IPS-NIHi7 (cell line): ENCODE data around the gene SIVA1.

ENCODE experiments used
- DNase-seq: peaks from one replicate; pipeline ENCODE4 v3.0.0; 2012; ENCODE audit warnings: mixed read lengths; ENCODE audit errors: extremely low spot score

SIVA1 gene

DNA sequence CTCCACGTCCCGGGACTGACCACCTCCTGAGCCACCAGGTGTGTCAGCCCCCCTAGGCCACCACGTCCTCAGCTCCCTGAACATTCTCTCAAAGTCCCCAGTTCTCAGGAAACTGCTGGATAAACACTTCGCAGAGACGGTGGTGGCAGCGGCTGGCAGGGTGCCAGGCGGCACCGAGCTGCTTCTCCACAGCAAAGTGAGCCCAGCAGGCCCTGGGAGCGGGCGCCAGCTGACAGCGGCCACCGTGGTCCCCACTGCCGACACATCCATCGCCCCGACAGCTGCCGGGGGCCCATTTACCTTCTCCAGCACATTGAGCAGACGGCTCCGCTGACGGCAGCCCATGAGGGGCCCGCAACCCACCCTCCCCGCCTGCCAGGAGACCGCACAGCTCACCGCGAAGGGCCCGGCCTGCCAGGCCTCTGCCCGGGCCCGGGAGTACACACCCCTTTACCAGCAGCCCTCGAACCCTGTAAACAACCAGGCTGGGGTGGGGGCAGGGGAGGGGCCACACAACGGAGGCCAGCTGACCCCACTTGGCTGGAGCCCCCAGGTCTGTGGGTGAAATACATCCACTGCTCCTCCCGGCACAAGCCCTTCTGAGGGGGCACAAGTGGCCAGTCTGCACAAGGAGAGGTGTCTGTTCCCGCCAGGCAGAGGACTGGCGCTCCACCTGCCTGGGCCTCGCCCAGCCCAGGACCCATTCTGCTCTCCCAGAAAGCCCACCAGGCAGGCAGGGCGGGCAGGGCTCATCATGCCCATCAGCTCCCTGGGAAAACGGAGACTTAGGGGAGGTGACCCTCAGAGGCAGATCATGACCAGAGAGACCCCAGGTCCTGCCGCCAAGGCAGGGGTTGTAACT is 32.1 kb downstream of the SIVA1 start:
- no peak for DNase-seq

DNA sequence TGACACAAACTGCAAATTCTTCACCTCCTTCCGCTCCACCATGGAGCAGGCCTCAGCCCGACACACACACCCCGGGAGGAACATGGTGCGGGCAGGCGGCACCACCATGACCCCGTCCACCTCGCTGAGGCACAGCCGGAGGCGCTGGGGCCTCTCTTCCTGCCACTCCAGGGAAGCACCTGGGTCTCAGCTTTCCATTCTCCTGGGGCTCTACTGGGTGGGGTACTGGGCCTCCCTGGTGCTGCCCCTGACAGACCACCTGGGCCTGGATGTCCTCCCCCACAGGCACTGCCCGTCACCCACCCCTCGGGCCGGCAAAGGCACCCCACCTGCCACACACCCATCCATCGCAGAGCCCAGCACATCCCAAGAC is 32.7 kb downstream of the SIVA1 start:
- DNase-seq: no peak

DNA sequence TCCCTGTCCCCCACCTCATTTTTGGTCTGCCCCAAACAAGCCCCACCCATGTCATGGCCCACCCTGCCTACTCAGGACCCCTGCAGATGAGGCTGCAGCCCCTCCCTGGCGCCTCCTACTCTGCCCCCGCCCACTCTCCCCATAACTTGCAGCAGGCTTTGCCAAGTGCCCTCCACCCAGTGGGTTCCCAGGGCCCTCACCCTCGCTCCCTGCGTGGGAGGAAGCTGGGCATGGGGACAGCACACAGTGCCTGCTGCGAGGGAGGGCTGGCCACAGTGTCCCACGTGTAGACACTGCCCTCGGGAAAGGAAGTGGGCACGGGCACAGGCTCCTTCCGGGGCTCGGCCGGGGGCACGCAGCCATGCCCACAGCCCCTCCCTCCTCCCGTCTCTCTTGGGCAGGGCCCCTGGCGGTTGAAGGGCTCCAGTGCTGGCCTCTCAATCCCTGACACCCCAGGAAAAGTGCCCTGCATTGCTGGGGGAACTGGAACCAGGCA is 33.2 kb downstream of the SIVA1 start:
- no peak for DNase-seq

DNA sequence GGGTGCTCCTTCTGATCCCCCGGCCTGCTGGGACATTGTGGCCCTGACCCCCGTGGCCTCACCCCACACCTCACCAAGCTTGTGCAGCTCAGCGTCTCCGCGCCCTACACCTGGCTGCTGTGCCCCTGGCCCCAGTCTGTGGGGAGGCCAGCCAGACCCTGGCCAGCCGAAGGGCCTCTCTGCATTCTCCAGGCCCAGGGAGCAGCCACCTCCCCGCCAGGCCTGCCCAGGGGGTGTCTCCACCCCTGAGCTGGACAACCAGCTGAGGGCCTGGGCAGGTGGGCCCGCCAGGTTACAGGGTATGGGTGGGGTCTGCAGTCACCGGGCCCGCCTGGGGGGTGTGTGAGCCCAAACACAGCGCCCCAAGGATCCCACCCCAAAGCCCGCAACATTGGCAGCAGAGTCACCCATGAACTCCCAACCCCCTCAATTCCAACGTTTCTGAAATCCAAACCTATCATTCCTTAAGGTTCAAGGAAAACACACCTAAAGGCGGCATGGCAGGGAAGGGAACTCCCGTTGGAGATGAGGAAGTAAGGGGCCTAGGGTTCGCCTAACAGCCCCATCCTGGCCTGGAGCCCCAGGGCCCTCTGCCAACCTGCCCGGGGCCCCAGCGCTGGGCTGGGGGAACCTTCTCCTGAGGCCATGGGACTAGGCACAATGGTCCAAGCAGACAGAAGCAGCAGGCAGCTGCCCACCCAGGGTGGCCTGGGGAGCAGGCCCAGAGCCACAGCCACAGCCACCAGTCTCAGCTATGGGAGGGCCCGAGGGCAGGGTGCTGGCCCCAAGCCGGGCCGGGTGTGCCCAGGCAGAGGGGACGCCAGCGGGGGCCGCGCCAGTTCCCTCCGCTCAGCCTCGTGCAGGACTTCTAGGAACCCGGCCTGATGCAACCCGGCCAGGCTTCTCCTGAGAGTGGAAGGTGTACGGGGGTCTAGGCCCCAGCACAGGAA is 34.1 kb downstream of the SIVA1 start:
- DNase-seq: no peak

DNA sequence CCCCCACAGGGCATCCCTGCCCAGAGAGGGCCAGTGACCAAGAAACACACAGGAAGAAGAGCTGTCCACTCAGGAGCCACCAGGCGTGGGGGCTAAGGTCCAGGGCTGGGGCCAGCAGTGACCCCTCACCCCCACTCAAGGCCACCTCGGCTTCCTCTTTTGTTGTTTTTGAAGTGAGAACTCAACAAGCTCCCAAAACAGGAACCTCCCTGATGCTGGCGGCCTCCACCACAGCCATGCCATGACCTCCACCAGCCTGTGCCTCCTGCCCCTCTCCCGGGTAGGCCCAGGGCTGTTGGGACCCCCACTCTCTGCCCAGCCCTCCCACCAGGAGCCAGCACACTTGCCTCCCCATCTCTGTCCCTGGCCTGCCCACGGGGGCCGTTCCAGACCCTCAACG is 34.8 kb downstream of the SIVA1 start:
- no peak for DNase-seq

DNA sequence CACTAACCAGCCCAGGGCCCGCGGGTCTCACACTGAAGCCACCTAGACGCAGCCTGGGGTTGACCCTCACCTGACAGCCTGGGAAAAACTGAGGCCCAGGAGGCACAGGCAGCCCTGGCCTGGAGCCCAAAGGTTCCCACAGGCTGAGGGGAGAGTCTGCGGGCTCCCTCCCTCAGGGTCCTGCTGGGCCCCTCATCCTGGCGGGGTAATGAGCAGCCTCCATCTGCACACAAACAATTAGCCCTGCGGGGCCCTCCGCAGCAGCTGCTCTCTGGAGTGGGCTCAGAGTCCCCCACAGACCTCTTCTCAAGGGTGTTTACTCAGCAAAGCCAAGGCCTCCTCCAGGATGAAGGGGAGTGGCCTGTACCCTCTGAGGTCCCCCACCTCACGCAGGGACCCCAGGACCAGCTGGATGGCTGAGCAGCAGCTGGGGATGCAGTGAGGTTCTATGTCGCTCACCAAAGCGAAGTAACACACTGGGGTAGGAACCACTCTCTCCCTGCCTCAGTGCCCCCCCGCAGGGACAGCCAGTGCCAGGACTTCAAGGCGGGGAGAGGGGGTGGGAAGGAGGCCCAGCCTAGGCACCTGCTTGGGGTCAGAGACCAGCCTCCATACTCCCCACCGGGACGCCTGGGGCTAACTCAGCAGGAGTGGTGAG is 35.3 kb downstream of the SIVA1 start:
- DNase-seq: no peak

DNA sequence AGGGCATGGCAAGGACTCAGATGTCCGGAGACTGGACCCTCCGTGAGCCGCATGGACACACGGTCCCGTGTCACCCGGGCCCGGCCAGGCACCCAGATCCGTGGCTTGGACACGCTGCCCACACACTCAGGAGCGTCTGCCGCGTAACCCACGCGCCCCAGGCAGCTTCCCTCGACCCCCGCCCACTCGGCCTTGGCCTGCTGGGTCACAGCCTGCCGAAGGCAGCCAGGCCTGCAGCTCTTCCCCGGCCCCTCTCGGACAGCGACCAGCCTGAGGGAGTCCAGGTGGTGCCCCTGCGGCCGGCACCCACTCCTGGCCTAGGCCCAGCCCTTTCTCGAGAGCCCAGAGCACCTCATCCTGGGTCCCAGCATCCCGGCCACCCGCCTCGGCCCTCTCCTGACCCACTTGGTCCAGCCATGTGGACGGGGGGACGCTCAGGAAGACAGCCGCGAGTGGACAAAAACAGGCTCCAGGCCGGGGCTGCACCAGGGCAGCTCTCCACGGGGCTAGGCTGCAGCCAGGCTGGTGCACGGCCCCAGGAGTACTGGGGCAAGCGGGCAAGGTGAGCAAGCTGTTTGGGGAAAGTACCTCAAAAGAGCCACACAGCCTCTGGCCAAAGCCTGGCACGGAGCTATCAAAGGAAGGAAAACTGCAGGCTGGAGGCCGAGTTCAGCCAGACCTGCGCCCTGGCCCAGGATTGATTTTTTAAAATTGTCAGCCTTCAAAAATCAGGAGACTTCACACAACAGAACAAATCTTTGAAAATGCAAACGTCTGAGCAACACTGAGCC is 36.1 kb downstream of the SIVA1 start:
- DNase-seq: no peak

DNA sequence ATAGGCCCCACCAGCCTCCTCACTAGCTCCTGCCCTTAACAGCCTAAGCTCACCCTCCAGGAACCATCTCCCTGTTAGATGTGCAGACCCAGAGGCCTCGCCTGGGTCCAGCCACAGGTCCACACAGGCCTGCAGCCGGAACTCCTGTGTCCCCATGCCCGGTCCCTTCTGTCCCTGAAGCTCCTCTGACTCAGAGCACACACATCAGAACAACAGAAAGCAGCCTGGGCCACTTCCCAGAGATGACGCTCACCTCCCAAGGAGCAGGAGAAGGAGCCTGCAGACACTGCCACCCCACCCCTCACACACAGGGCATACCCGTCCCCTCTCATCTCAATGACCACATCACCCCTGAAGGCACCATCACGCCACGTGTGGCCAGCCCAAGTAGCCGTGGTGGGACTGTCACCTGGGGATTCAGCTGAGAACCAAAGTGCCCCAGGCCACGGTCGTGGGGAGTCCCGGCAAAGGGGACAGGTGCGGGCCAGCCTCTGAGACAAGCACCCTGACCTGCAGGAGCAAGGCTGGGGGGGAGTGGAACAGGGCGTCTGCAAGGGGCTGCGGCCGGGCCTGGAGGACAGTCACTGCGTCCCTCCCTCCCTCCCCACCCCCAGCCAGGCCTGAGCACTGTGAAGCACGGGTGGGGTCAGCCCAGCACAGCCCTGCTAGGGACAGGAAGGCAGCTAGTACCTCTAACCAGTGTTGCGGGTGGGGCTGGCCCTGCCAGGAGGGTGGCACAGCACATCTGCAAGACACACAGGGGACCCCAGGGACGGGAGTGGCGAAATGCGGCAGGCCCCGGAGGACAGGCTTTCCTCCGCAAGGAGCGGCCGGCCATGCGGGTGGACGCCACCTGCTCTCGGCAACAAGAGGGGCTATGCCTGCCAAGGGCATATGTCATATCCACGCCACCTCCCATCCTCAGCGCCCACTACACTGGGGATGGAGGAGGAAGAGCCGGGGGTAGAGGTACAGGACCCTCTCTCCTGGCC is 37.1 kb downstream of the SIVA1 start:
- DNase-seq: no peak

DNA sequence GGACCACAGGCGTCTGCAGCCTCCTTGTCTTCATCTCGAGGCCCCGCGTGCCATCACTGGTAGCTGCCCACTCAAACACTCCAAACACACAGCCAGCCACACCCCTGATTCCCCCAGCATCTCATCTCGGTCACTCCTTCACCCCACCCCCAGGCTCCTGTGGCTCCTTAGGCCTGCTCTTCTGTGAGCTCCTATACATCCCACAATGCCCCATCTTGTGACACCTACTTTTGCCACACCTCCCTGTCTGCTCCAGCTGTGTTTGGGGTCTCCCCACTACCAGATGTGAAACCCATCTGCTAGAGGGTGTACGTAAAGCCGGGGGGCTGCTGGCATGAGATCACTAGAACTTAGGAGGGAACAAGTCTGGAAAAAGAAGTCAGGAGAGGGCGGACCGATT is 38.5 kb downstream of the SIVA1 start:
- DNase-seq: no peak

DNA sequence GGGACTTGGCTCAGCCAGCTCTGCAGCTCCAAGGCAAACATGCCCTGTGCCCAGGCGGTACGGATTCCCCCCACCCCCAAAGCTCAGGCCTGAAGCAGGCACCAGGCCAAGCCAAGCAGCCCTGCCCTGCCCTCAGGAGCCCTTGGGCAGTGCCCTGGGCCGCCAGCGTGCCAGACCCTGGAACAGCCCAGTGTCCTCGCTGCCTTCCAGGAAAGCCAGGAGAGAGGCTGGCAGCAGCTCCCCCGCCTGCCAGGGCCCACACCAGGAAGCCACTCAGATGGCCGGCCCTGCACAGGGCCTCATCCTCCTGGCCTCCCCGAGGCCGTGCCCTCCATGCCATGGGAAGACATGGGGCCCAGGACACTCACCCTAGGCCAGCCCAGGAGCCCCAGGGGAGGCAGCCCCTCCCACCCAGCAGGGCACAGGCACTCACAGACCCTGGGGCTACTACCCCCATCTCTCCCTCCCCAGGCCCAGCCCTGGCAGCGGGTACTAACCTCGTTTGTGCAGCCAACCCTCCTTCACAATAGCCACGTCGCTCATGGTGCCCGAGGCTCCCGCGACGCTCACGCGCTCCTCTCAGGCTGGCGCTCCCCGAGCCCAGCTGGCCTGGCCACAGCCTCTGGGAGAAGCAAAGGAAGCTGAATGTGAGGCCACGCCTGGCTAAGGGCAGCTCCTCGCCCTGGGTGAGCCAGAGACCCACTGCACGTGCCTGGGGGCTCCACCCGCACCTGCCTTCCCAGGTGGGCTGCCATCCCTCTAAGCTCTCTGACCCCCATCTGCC is 39.3 kb downstream of the SIVA1 start:
- no peak for DNase-seq

DNA sequence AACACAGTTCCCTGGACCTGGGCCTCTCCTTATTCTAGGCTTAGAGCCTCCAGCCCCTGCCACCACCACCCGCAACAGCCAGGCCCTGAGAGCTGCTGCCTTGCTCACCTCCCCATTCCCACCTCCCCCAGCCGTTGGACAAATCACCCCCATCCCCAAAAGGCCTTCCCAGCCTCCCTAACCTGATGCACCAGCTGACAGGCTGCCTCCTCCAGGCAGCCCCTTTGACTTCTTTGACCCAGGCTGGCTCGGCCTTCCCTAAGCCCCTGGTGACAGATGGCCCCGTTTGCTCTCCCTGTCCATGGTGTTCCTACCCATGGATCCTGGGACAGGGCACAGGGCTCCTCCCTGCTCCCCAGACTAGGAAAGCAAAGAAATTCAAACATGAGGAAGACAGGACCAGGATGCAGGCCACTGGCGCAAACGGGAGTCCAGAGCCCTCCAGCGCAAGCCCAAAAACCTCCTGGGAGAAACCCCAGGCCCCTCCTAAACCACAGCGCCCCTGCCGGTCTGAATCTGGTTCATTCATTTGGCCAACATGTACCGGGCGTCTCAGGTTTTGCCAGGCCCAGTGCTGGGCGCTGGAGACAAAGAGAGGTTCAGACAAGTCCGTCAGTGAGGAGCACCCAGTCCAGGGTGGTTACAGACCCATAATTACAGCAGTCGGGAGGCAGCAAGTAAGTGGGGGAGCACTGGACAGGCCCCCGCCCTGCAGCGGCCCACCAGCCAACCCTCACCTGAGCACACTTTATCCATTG is 40.2 kb downstream of the SIVA1 start:
- DNase-seq: no peak

DNA sequence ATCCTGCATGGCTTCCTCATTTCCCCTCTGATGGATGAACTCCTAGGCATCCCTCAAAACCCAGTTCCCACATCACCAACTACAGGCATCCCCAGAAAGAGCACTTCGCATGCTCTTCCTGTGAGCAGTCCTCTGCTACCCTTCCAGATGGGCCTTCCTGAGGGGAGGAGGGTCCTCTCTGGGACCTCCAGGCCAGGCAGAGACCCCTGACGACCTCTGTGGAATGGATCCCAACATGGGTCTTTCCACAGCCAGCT is 40.7 kb downstream of the SIVA1 start:
- no peak for DNase-seq

DNA sequence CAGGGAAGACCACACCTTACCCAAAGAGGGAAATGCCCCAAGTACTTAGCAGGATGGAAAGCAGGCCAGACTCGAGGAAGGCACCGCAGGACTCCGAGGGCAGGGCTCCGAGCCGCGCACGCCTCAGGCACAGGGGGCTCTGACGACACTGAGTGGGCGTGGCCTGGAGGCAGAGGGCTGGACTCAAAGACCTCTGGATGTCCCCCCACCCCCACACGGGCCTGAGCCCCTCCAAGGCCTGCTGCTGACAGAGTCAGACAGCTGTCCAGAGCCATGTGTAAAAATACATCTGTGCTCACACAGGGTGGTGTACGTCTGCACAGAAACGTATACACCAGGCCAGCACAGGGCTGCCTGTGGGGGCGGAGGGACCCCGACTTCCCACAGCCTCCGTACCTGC is 41.2 kb downstream of the SIVA1 start:
- DNase-seq: peak; percentile 87

DNA sequence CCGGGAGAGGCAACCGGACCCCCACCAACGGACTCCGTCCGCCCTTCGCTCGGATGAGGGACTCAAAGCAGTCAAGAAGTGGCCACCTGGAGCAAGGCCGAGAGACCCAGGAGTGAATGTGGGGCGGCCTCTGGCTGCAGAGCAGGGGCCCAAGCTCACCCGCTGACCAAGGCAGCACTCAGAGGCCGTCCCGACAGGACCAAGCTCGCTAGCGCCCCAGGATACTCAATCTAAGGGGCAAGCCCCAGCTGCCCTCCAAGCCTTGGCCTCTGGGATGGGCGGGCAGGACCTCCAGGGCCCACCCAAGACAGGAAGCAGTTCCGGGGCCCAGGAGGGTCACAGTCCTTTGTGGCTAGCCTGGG is 41.7 kb downstream of the SIVA1 start:
- DNase-seq: peak; percentile 50

DNA sequence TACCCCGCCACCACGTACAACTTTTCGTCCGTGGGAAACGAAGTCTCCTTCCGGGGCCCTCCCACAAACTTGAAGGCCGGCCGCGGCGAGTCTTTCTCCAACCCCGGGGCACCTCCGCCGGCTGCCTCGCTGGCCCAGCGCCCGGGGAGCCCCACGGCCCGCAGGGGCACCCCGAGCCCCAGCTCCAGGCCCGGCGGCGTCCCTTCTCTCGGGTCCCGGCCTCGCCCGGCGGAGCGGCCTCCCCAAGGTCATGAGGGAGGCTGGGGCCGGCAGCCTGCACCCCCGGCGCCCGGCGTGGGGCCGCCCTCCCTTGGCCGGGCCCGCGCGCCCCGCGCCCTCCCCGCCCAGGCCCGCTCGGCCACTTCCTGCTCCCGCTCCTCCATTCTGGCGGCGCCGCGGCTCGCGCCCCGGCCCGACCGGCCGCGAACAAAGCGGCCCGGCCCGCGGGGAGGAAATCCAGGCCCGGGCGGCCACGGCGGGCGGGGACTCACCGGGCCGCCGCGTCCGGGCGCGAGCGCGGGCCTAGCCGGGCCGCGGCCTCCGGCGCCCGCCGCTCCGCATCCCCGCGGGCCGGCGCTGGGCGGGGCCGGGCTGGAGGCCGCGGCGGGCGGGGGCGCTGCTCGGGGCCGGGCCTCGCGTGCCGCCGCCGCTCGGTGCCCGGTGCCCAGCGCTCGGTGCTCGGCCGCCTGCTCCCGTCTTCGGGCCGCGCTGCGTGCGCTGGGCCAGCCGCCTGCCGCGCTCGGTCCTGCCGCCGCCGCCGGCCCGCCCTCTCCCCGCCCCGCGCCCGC is 42.2 kb downstream of the SIVA1 start, which contains the start of gene AKT1:
AKT1 (minus strand) TSS at position 756 of the 788 bp plus-strand sequence. CDS start 3,105 bp downstream, outside the sequence.
- no peak for DNase-seq

DNA sequence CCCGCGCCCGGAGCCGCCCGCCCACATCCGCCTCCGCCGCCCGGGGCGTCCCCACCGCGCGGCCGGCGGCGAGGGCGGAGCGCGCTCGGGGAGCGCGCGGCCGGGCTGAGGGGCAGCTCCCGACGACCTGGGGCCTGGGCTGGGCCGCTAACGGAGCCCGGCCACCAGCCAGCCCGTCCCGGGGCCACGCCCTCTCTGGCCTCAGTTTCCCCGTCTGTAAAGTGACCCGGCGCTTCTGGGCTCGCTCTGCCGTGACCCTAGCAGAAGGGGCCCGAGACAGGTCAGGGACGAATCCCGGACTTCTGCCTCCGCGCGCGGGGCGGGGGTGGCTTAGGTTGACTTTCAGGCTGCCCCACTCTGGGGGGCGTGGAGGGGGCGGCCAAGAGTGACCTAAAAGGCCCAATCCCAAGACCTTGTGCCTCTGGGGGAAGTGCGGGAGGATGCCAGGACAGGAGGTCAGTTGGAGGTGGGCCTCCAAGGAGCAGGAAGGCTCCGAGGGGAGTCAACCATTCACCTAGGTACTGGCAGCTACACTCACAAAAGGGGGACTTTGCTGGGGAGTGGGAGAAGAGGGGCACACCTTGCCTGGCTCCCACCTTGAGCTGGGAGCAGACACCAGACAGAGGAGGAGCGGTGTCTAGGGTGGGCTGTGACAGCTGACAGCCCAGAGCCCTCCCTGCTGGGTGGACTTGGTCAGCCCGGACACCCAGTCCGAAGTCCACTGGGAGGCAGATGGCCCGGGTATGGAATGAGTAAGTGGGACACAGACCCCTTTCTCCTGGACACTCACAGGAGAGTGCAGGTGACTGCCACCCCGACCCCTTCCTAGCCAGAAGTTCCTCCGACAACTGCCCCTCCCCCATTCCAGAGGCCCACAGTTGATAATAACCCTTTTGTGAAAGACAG is 43.1 kb downstream of the SIVA1 start:
- peak; percentile 81 for DNase-seq

DNA sequence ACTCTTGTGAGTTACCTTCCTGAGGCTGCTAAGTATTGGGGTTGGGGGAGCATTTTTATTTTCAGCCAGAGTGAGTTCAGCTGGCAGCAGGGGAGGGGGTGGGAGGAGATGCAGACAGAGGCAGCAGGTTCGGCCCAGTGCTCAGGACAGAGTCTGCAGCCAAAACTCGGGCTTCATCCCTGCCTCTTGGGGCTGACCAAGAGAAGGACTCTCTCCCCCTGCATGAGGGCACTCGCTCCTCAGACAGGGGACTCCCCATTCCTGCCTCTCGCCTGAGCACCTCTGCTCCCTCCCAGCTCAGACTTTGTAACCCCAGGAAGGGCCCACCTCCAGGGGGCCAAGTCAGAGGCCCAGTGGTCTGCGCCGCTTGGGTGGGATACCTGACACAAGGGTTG is 43.7 kb downstream of the SIVA1 start:
- no peak for DNase-seq
